Muscle layer of colon (tissue), 2 donors: ENCODE measurements around the gene KRTCAP2.
"Not testable (repeated sequence)": the region's sequence is repeated elsewhere in the genome, so short reads cannot be mapped to it uniquely, and the experiment has no call there.

ENCODE experiments used
- H3K27ac ChIP-seq: one replicate; pipeline ENCODE4 v1.7.0; 2013; ENCODE audit warnings: low read depth, mild to moderate bottlenecking, low read length, moderate library complexity
- H3K27me3 ChIP-seq, 2 donors: one replicate each; pipeline ENCODE4 v1.7.0; 2013; ENCODE audit warnings: low read length in 2 of 2, mild to moderate bottlenecking in 2 of 2; ENCODE audit not compliant: insufficient read depth in 2 of 2, control insufficient read depth in 1 of 2
- H3K36me3 ChIP-seq: one replicate; pipeline ENCODE4 v1.7.0; 2013; ENCODE audit warnings: mild to moderate bottlenecking, low read length; ENCODE audit not compliant: insufficient read depth
- H3K4me1 ChIP-seq: one replicate; pipeline ENCODE4 v1.7.0; 2013; ENCODE audit warnings: mild to moderate bottlenecking, low read length; ENCODE audit not compliant: insufficient read depth
- H3K4me3 ChIP-seq, 2 donors: one replicate each; pipeline ENCODE4 v1.7.0; 2013; ENCODE audit warnings: low read length in 2 of 2, low read depth in 1 of 2, mild to moderate bottlenecking in 1 of 2, moderate library complexity in 1 of 2
- H3K9ac ChIP-seq: one replicate; pipeline ENCODE4 v1.7.0; 2013; ENCODE audit warnings: low read length
- H3K9me3 ChIP-seq: one replicate; pipeline ENCODE4 v1.7.0; 2013; ENCODE audit warnings: mild to moderate bottlenecking, low read length
- donor health status: abdominal sarcoma.
- donor health status: Adenocarcinoma of cecum.

The KRTCAP2 gene

GRCh38 chr1:155196893-155197638 is 24.0 kb upstream of the KRTCAP2 start:
- Histone ChIP-seq H3K36me3 (peaks cover 45% of the 10 kb centered on the region), H3K27me3 (no peaks in the 10 kb centered on the region), H3K9me3 (no peaks in the 10 kb centered on the region), H3K4me3 (no peak overlapping the region), H3K9ac (no peak overlapping the region), H3K27ac (no peak overlapping the region), H3K4me1 (peaks cover 16% of the 10 kb centered on the region)

- Histone ChIP-seq H3K27me3 (no peaks in the 10 kb centered on the region), H3K4me1 (peaks cover 16% of the 10 kb centered on the region), H3K9me3 (no peaks in the 10 kb centered on the region), H3K27ac (peak overlapping the region; percentile 89), H3K36me3 (peaks cover 38% of the 10 kb centered on the region), H3K9ac (no peak overlapping the region), H3K4me3 (no peak overlapping the region)
Measured at GRCh38 chr1:155196103-155196892, 23.2 kb upstream of the KRTCAP2 start.

GRCh38 chr1:155195201-155196102 is 22.3 kb upstream of the KRTCAP2 start:
- H3K9me3 ChIP-seq = no peaks in the 10 kb centered on the region
- peaks cover 29% of the 10 kb centered on the region for H3K36me3 ChIP-seq
- no peaks in the 10 kb centered on the region for H3K27me3 ChIP-seq
- H3K9ac ChIP-seq = peak overlapping the region; percentile 41
- peaks cover 16% of the 10 kb centered on the region for H3K4me1 ChIP-seq
- peak overlapping the region; percentile 32 to 56 for H3K4me3 ChIP-seq
- peak overlapping the region; percentile 89 for H3K27ac ChIP-seq

- Histone ChIP-seq H3K9ac (peak overlapping the region; percentile 54), H3K4me1 (peaks cover 16% of the 10 kb centered on the region), H3K4me3 (peak overlapping the region; percentile 56 to 82), H3K27ac (peak overlapping the region; percentile 89), H3K36me3 (peaks cover 20% of the 10 kb centered on the region)
- H3K9me3 ChIP-seq, H3K27me3 ChIP-seq: not testable (repeated sequence)
Measured at GRCh38 chr1:155193991-155194240, 20.8 kb upstream of the KRTCAP2 start.

GRCh38 chr1:155193275-155193990 is 20.3 kb upstream of the KRTCAP2 start:
- Histone ChIP-seq H3K4me3 (peak overlapping the region; percentile 56 to 82), H3K36me3 (peaks cover 20% of the 10 kb centered on the region), H3K27ac (peak overlapping the region; percentile 89), H3K9ac (peak overlapping the region; percentile 54), H3K9me3 (no peaks in the 10 kb centered on the region), H3K4me1 (peaks cover 16% of the 10 kb centered on the region), H3K27me3 (no peaks in the 10 kb centered on the region)

GRCh38 chr1:155192346-155193274 is 19.5 kb upstream of the KRTCAP2 start:
- Histone ChIP-seq H3K4me1 (peaks cover 16% of the 10 kb centered on the region), H3K9ac (peak overlapping the region; percentile 54)

GRCh38 chr1:155191904-155192303 is 18.8 kb upstream of the KRTCAP2 start:
- H3K9me3 ChIP-seq = no peaks in the 10 kb centered on the region
- no peak overlapping the region for H3K9ac ChIP-seq
- H3K27me3 ChIP-seq = no peaks in the 10 kb centered on the region
- H3K4me3 ChIP-seq = no peak overlapping the region
- peaks cover 16% of the 10 kb centered on the region for H3K4me1 ChIP-seq
- H3K36me3 ChIP-seq = peaks cover 7% of the 10 kb centered on the region
- H3K27ac ChIP-seq = peak overlapping the region; percentile 63

More at GRCh38 chr1:155192346-155193274, 19.5 kb upstream of the KRTCAP2 start:
- Histone ChIP-seq H3K9me3 (no peaks in the 10 kb centered on the region), H3K27ac (peak overlapping the region; percentile 89), H3K36me3 (peaks cover 14% of the 10 kb centered on the region), H3K4me3 (peak overlapping the region; percentile 1 to 82), H3K27me3 (no peaks in the 10 kb centered on the region)

GRCh38 chr1:155189926-155190325 is 16.8 kb upstream of the KRTCAP2 start:
- not testable (repeated sequence) for H3K4me1 ChIP-seq, H3K36me3 ChIP-seq

GRCh38 chr1:155188268-155188667 is 15.2 kb upstream of the KRTCAP2 start:
- Histone ChIP-seq H3K4me1 (peaks cover 4% of the 10 kb centered on the region), H3K27ac (no peak overlapping the region), H3K4me3 (no peak overlapping the region), H3K36me3 (no peaks in the 10 kb centered on the region), H3K27me3 (no peaks in the 10 kb centered on the region), H3K9ac (no peak overlapping the region), H3K9me3 (no peaks in the 10 kb centered on the region)

More at GRCh38 chr1:155189926-155190325, 16.8 kb upstream of the KRTCAP2 start:
- H3K9me3 ChIP-seq, H3K27me3 ChIP-seq, H3K27ac ChIP-seq, H3K4me3 ChIP-seq, H3K9ac ChIP-seq: not testable (repeated sequence)

- Histone ChIP-seq H3K4me1 (no peaks in the 10 kb centered on the region), H3K4me3 (no peak overlapping the region), H3K27me3 (no peaks in the 10 kb centered on the region), H3K9ac (no peak overlapping the region), H3K27ac (no peak overlapping the region), H3K36me3 (no peaks in the 10 kb centered on the region), H3K9me3 (no peaks in the 10 kb centered on the region)
Measured at GRCh38 chr1:155187456-155187891, 14.4 kb upstream of the KRTCAP2 start.
